ENCODE data around the gene LGALS9.

The LGALS9 gene

GRCh38 chr17:27630607-27631410, at the start of gene LGALS9:
Gene LGALS9, plus strand, starts transcription at chr17:27631188. Its CDS starts 78 bp downstream, at chr17:27631266.
- DNase-seq = peak; percentile 24

DNA sequence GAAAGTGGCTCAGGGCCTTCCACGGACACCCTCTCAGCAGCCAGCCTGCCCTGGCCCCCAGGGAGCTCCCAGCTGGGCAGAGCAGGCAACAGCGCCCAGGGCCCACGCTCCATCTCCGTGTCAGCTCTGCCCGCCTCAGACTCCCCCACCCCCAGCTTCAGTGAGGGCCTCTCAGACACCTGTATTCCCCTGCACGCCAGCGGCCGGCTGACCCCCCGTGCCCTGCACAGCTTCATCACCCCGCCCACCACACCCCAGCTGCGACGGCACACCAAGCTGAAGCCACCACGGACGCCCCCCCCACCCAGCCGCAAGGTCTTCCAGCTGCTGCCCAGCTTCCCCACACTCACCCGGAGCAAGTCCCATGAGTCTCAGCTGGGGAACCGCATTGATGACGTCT, 48.3 kb upstream of the LGALS9 start:
- no peak for DNase-seq

- no peak for DNase-seq
These were observed 45.8 kb upstream of the LGALS9 start for GRCh38 chr17:27585153-27585681.

GRCh38 chr17:27585792-27586191, 45.2 kb upstream of the LGALS9 start:
- no peak for DNase-seq

DNA sequence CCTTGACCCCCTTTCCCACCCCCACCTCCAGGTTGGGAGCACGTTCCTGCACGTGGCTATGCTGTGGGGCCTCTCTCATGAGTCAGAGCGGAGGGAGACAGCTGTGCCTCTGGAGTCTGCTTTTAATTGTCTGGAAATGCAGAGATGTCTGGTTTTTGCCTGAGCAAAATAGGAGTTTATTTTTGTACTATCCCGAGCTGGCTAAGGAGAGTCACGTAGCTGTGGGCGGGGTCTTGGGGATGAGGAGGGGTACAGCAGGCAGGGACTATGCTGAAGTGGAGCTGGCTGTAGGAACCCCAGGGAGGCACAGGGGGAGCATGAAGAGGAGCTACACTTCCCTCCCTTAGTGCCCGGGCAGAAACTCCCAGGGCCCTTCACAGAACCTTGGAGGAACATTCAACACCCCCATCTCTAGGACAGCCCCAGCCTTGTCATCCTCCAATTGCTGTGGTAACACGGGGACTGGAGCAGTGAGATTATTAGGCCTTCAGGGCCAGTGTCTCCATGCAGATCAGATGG, 44.7 kb upstream of the LGALS9 start:
- DNase-seq = no peak

GRCh38 chr17:27588354-27588753, 42.6 kb upstream of the LGALS9 start:
- DNase-seq = no peak

DNA sequence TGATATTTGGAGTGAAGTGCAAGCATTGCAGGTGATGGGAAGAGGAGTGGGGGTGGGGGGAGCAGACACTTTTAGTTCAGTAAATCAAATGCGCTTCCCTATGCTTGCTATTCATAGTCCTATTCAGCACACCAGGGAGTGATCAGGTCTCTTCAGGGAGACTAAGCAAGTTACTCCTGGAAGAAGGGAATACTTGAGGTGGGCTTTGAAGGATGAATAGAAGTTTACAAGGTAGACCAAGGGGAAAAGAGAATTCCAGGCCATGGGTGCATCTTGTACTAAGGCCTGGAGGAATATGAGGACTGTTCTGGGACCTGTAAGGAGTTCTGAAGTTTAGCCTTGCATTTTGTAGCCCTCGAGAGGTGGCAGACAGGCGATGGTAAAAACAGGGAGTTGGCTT, 40.1 kb upstream of the LGALS9 start:
- no peak for DNase-seq

GRCh38 chr17:27591986-27592385, 39.0 kb upstream of the LGALS9 start:
- DNase-seq = no peak

DNA sequence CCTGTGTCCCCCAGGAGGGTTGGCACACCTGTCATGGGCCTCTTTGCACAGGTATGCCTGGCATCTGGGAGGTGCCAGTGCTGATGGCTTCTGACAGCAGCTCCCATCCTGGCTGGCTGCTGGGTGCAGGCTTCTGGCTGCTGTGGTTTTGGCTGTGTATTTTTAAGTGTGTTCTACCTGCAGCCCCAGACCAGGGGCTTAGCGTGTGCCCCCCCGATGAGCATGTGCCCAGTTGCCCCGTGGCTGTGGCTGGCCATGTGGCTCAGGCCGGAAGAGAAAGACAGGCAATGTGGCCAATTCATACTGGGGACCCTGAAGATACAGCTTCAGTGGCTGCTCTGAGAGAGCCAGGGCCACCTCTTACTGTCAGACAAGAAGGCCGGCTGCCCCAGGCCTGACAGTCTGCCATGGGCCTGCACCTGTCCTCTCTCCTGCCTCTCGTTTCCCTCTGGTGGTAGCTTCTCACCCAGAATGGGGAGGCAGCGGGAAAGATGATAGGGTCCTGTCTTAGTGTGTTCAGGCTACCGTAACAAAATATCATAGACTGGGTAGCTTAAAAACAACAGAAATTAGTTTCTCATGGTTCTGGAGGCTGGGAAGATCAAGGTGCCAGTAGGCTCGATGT, 37.6 kb upstream of the LGALS9 start:
- no peak for DNase-seq

DNA sequence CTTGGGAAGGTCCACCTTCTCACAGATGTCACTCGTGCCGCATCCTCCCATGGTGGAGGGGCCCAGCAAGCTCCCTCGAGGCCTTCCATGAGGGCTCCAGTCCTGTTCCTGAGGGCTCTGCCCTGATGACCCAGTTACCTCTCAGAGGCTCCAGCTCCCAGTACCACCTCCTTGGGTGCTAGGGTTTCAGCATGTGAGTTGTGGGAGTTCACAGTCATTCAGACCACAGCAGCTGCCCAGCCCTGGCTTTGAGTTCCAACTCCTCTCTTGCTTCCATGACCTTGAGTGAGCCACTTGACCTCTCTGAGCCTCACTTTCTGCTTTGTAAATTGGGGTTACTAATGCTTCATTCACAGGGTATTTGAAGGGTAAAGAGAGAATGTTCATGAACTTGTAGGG, 37.1 kb upstream of the LGALS9 start:
- DNase-seq = no peak

- DNase-seq = no peak
These were observed 35.8 kb upstream of the LGALS9 start for GRCh38 chr17:27595208-27595607.

DNA sequence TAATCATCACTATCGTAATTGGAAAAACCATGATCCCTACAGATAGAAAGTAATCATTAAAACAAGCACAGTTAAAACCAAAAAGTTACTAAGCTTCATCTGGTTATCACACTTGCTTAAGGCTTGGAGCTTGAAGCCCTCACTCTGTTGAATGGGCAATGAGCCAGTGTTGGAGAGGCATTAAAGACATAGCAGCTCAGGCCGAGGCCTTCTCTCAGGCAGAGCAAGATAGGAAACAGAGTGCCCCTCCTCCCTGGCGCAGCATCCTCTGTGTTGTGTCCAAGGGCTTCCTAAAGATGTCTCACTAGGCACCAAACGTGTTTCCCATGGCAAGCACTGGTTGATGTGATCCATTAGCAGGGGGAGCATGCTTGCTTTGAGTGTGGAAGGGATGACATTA, 34.9 kb upstream of the LGALS9 start:
- no peak for DNase-seq

GRCh38 chr17:27596566-27597187, 34.3 kb upstream of the LGALS9 start:
- no peak for DNase-seq

- no peak for DNase-seq
These were observed 33.8 kb upstream of the LGALS9 start for GRCh38 chr17:27597188-27597580.

DNA sequence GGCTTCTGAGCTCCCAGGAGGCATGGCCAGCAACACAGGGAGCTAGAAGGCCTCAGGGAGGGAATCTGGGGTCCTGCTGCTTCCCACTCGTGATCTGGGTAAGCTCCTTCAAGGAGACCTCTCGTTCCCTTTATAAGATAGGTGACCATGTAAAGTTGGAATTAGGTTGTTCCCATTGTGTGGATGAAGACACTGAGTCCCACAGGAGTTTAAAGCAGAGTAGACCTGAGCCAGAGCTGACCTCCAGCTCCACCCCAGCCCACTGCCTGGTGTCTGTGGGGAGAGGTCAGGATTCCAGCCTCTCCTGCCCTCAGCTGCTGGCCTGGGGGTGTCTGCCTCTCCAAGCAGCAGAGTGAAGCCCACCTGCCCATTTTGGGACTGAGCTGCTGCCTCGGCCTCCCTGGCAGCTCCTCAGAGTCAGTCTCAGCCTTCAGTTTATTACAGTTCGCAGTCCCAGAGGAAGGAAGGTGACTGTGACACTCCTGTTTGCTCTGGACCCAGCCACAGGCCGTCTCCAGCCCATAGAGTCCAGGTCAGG, 33.1 kb upstream of the LGALS9 start:
- DNase-seq = no peak

GRCh38 chr17:27598337-27599050, 32.5 kb upstream of the LGALS9 start:
- no peak for DNase-seq

DNA sequence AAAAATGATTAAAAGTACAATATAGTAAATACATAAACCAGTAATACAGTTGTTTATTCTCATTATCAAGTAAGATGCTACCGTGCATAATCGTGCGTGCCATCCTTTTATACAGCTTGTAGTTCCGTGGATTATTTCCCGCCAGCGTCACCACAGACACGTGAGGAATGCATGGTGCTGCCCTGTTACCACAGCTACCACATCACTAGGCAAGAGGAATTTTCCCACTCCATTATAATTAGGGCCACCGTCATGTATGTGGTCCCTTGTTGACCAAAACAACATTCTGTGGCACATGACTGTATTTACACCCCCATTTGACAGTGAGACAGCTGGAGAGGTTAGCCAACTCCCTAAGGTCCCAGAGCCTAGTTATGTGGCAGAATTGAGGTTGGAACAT, 30.5 kb upstream of the LGALS9 start:
- no peak for DNase-seq

- DNase-seq = peak; percentile 68
These were observed 29.7 kb upstream of the LGALS9 start for GRCh38 chr17:27601069-27601974.

GRCh38 chr17:27601975-27602302, 29.0 kb upstream of the LGALS9 start:
- no peak for DNase-seq

GRCh38 chr17:27602721-27603420, 28.1 kb upstream of the LGALS9 start:
- DNase-seq = peak; percentile 53

- DNase-seq = no peak
These were observed 27.6 kb upstream of the LGALS9 start for GRCh38 chr17:27603421-27603770.
